ENCODE measurements around the gene SLC41A1. TPM values are rescaled to one million over a fixed set of nuclear protein-coding genes. Genes with fewer than 3 reads are reported as not detected.

SLC41A1 gene
- total and polyA plus RNA-seq, 9 of the 15 experiments (the other 6 are each of a cell fraction or from before 2014, with no cell fraction given) = 4.1 to 29.3 (median 11.4) TPM

GRCh38 chr1:205809942-205810345 is 3.1 kb downstream of the SLC41A1 start:
- Histone ChIP-seq H3K4me3 (no peak overlapping the region), H3K79me2 (ENCODE audit: control insufficient read depth, insufficient read depth, low read length) (peaks cover 40% of the 10 kb centered on the region), H4K20me1 (replicated peaks; ENCODE audit: control insufficient read depth, insufficient read depth, low read length) (peaks cover 32% of the 10 kb centered on the region), H3K9me3 (replicated peaks; ENCODE audit: control insufficient read depth, insufficient read depth, low read depth, low read length) (no peaks in the 10 kb centered on the region), H3K9ac (ENCODE audit: insufficient read depth in 1 of 2, low read depth in 2 of 2, low read length in 2 of 2) (peak overlapping the region in 1 of 2 experiments; percentile 6; a peak in 1 of 4 replicates), H3K9me1 (ENCODE audit: control insufficient read depth, insufficient read depth, low read length) (no peaks in the 10 kb centered on the region), H3K4me2 (ENCODE audit: insufficient read depth, low read length) (no peak overlapping the region), H3K27ac (ENCODE audit: extremely low read depth, low read depth, low read length) (no peak overlapping the region), H3K36me3 (ENCODE audit: control insufficient read depth, insufficient read depth, low read length) (peaks cover 22% of the 10 kb centered on the region; the same call in 2 of the 3 replicates), H3K4me1 (replicated peaks in 1 of 2; ENCODE audit: control insufficient read depth in 2 of 2, insufficient read depth in 2 of 2, low read length in 2 of 2) (peaks cover 32 to 41% of the 10 kb centered on the region in 2 experiments; a peak in 4 of 5 replicates), H3K27me3 (ENCODE audit: control insufficient read depth in 2 of 2, insufficient read depth in 2 of 2, low read length in 2 of 2) (no peaks in the 10 kb centered on the region), H2AFZ (ENCODE audit: low read depth, low read length) (no peak overlapping the region)
- WGBS (ENCODE audit: insufficient coverage, low coverage, missing lambda C conversion rate) = 86% methylated on average over 14 of the region's 14 CpGs
- intact Hi-C loops (cut with micrococcal nuclease) = loop anchor here (2.0 to 5.0 kb wide), 2 partner anchors 19 to 97 kb away; no protein-coding TSS in a partner anchor
- ChIA-PET CTCF (ENCODE audit: low intra/inter-chr PET ratio) (no interaction called here), POLR2A (interaction anchor here (0.5 to 2.7 kb wide), 6 partner anchors 8 to 214 kb away, joined by 3 to 15 read pairs (median 4); partner anchors contain the start of gene CTSE)
- in situ Hi-C loops (cut with MboI) = no loop called here
- DNase-seq (ENCODE audit: extremely low read depth in 1 of 4, low spot score in 3 of 4) (no peak), ATAC-seq (no peak), FAIRE-seq (no peak)
- 0 out of 2 replicates have a peak, but pooled peaks have one; percentile 25 for TF ChIP-seq RBFOX2 (IDR thresholded peaks at IDR 0.05; ENCODE audit: low read depth, low read length)
- peak; percentile 37; the same call in 1 of the 2 replicates for TF ChIP-seq ZNF316 (IDR thresholded peaks at IDR 0.05)
- TF ChIP-seq ZFP1 (CRISPR knock-in tag; IDR thresholded peaks at IDR 0.05) = no peak
- peak; percentile 58 for TF ChIP-seq MAFK (IDR thresholded peaks at IDR 0.05; ENCODE audit: low read length)
- no TSS peak for BruUV-seq (replicated peaks)

- in situ Hi-C loops (cut with MboI) (no loop called here), intact Hi-C loops (cut with micrococcal nuclease) (no loop called here)
- Histone ChIP-seq H4K20me1 (replicated peaks; ENCODE audit: control insufficient read depth, insufficient read depth, low read length) (peaks cover 32% of the 10 kb centered on the region), H3K4me2 (ENCODE audit: insufficient read depth, low read length) (no peak overlapping the region), H3K27ac (ENCODE audit: extremely low read depth, low read depth, low read length) (no peak overlapping the region), H3K79me2 (ENCODE audit: control insufficient read depth, insufficient read depth, low read length) (peaks cover 40% of the 10 kb centered on the region), H3K9ac (ENCODE audit: insufficient read depth in 1 of 2, low read depth in 2 of 2, low read length in 2 of 2) (0 out of 4 replicates have a peak overlapping the region, but pooled peaks of 1 of the 2 experiments have one; percentile 6), H3K36me3 (ENCODE audit: control insufficient read depth, insufficient read depth, low read length) (peaks cover 22% of the 10 kb centered on the region; the same call in 2 of the 3 replicates), H3K4me3 (no peak overlapping the region), H3K27me3 (ENCODE audit: control insufficient read depth in 2 of 2, insufficient read depth in 2 of 2, low read length in 2 of 2) (no peaks in the 10 kb centered on the region), H3K4me1 (replicated peaks in 1 of 2; ENCODE audit: control insufficient read depth in 2 of 2, insufficient read depth in 2 of 2, low read length in 2 of 2) (peaks cover 32 to 41% of the 10 kb centered on the region in 2 experiments; a peak in 4 of 5 replicates), H3K9me1 (ENCODE audit: control insufficient read depth, insufficient read depth, low read length) (peaks cover 1% of the 10 kb centered on the region), H3K9me3 (replicated peaks; ENCODE audit: control insufficient read depth, insufficient read depth, low read depth, low read length) (no peaks in the 10 kb centered on the region), H2AFZ (ENCODE audit: low read depth, low read length) (no peak overlapping the region)
- BruUV-seq (replicated peaks) = no TSS peak
- CTCF ChIA-PET (ENCODE audit: low intra/inter-chr PET ratio) = no interaction called here
- 58% methylated on average over 3 of the region's 3 CpGs for WGBS (ENCODE audit: insufficient coverage, low coverage, missing lambda C conversion rate)
- FAIRE-seq (no peak), ATAC-seq (no peak), DNase-seq (ENCODE audit: extremely low read depth in 1 of 4, low spot score in 3 of 4) (no peak)
- POLR2A ChIA-PET = interaction anchor here (0.5 to 2.2 kb wide), 3 partner anchors 10 to 18 kb away, joined by 3 to 6 read pairs (median 3); no protein-coding TSS in a partner anchor
- TF ChIP-seq PTBP1 (IDR thresholded peaks at IDR 0.05; ENCODE audit: low read depth, low read length) (peak; percentile 97), MIER1 (IDR thresholded peaks at IDR 0.05; ENCODE audit: low read depth) (peak; percentile 94), RBM25 (IDR thresholded peaks at IDR 0.05; ENCODE audit: low read depth, low read length, severe bottlenecking) (peak; percentile 53), CSDE1 (IDR thresholded peaks at IDR 0.05) (no peak)
These were observed 3.5 kb downstream of the SLC41A1 start for GRCh38 chr1:205809469-205809868.

Measured in K562 (cell line).